ENCODE data around the gene HUS1.
"Not testable (repeated sequence)": the region's sequence is repeated elsewhere in the genome, so short reads cannot be mapped to it uniquely, and the experiment has no call there.

Gene HUS1

GRCh38 chr7:47980648-47981047, 1.2 kb upstream of the HUS1 start:
- DNase-seq, result not testable (repeated sequence)

GRCh38 chr7:47979832-47980181, 392 bp upstream of the HUS1 start:
- DNase-seq, result no peak

- no peak for DNase-seq
These were observed 648 bp downstream of the HUS1 start for GRCh38 chr7:47978790-47979144.

- no peak for DNase-seq
These were observed 5.7 kb downstream of the HUS1 start for GRCh38 chr7:47973739-47974138.

- no peak for DNase-seq
These were observed 8.7 kb downstream of the HUS1 start for GRCh38 chr7:47970761-47971160.

GRCh38 chr7:47968847-47969774, 10.3 kb downstream of the HUS1 start:
- DNase-seq, result peak in 35 of 51 donors; percentile 4 to 72 (median 34)

- DNase-seq, result no peak
These were observed 11.7 kb downstream of the HUS1 start for GRCh38 chr7:47967708-47968107.

- no peak for DNase-seq
These were observed 12.3 kb downstream of the HUS1 start for GRCh38 chr7:47967123-47967522.

GRCh38 chr7:47965456-47965855, 14.0 kb downstream of the HUS1 start:
- peak in 3 of 51 donors; percentile 6 to 23 (median 18) for DNase-seq

GRCh38 chr7:47962262-47962661, 17.2 kb downstream of the HUS1 start:
- no peak for DNase-seq

- no peak for DNase-seq
These were observed 22.3 kb downstream of the HUS1 start for GRCh38 chr7:47957156-47957555.

GRCh38 chr7:47956220-47956619, 23.2 kb downstream of the HUS1 start:
- no peak for DNase-seq

- DNase-seq, result peak in 1 of 51 donors; percentile 16
These were observed 25.0 kb downstream of the HUS1 start for GRCh38 chr7:47954231-47954911.

- DNase-seq, result no peak
These were observed 25.6 kb downstream of the HUS1 start for GRCh38 chr7:47953822-47954221.

- DNase-seq, result no peak
These were observed 27.2 kb downstream of the HUS1 start for GRCh38 chr7:47952224-47952623.

- no peak for DNase-seq
These were observed 28.0 kb downstream of the HUS1 start for GRCh38 chr7:47951374-47951773.

- peak in 5 of 51 donors; percentile 2 to 41 (median 9) for DNase-seq
These were observed 28.7 kb downstream of the HUS1 start for GRCh38 chr7:47950714-47951113.

GRCh38 chr7:47949703-47950102, 29.7 kb downstream of the HUS1 start:
- no peak for DNase-seq

GRCh38 chr7:47948141-47948790, 31.1 kb downstream of the HUS1 start, which contains the start of gene PKD1L1:
TSS of gene PKD1L1 (minus strand) at chr7:47948466. CDS start at chr7:47948440, 26 bp downstream.
- DNase-seq, result no peak

GRCh38 chr7:47947355-47947749, 32.1 kb downstream of the HUS1 start:
- no peak for DNase-seq

- DNase-seq, result no peak
These were observed 32.6 kb downstream of the HUS1 start for GRCh38 chr7:47946581-47947354.

Data from hypothalamus (tissue), 51 donors.